Calu3 (cell line): ENCODE measurements around the gene FBLN2. TPM values are rescaled to one million over a fixed set of nuclear protein-coding genes. Genes with fewer than 3 reads are reported as not detected.

Source experiments
- BruUV-seq: library from RNA; stranded (reverse); fragments of 400-500 nt; replicated peaks from 2 replicates; lab custom pipeline; 2021; lab: Mats Ljungman, UMichigan
- CTCF ChIA-PET: fragments of 300-600 bp; sonication (Branson Sonifier 250); formaldehyde crosslinking; loops from one replicate; lab custom pipeline; 2022; ENCODE audit warnings: antibody characterized with exemption; lab: Charles Lee
- DNase-seq: peaks from one replicate; pipeline ENCODE4 v3.0.0; 2022
- H3K27ac Mint-ChIP-seq: one replicate; pipeline ENCODE4 v1.8.0; 2022; ENCODE audit warnings: mixed read lengths; ENCODE audit not compliant: unreplicated experiment
- H3K27me3 Mint-ChIP-seq: one replicate; pipeline ENCODE4 v1.8.0; 2022; ENCODE audit warnings: mixed read lengths; ENCODE audit not compliant: unreplicated experiment
- H3K36me3 Mint-ChIP-seq: one replicate; pipeline ENCODE4 v1.8.0; 2022; ENCODE audit warnings: mild to moderate bottlenecking, moderate library complexity, mixed read lengths; ENCODE audit not compliant: insufficient read depth, unreplicated experiment
- H3K4me1 Mint-ChIP-seq: one replicate; pipeline ENCODE4 v1.8.0; 2022; ENCODE audit warnings: mild to moderate bottlenecking, low read depth, mixed read lengths; ENCODE audit not compliant: unreplicated experiment
- H3K4me3 Mint-ChIP-seq: one replicate; pipeline ENCODE4 v1.8.0; 2022; ENCODE audit warnings: mild to moderate bottlenecking, low read depth, moderate library complexity, mixed read lengths; ENCODE audit not compliant: unreplicated experiment
- H3K9me3 Mint-ChIP-seq: one replicate; pipeline ENCODE4 v1.8.0; 2022; ENCODE audit warnings: low read depth, mixed read lengths; ENCODE audit not compliant: unreplicated experiment
- CTCF ChIP-seq: fragments of 200-600 bp; IDR thresholded peaks from one replicate; pipeline ENCODE4 v1.8.0; 2022; ENCODE audit warnings: antibody characterized with exemption; ENCODE audit not compliant: unreplicated experiment
- intact Hi-C: fragments of 100-400 bp; cut with micrococcal nuclease; formaldehyde crosslinking; loops from one replicate; pipeline ENCODE4 v1.10.0; 2022; ENCODE audit not compliant: unreplicated experiment
- total RNA-seq: library from RNA; stranded (reverse); gene quantifications from 2 replicates; pipeline ENCODE4 v1.2.3, GENCODE V29; 2022

The FBLN2 gene
- total RNA-seq, 1 experiment from 2014 or later, result not detected

GRCh38 chr3:13524979-13525669 lies 23.8 kb upstream of the FBLN2 start:
- no peak for TF ChIP-seq CTCF
- BruUV-seq, result no TSS peak
- intact Hi-C loops, result loop anchor here (2.0 kb wide), 1 partner anchor 14 kb away; no protein-coding TSS in a partner anchor
- CTCF ChIA-PET, result no interaction called here
- Mint-ChIP-seq H3K27me3 (peaks cover 17% of the 10 kb centered on the region), H3K9me3 (no peaks in the 10 kb centered on the region), H3K4me3 (no peak overlapping the region), H3K27ac (no peak overlapping the region), H3K4me1 (no peaks in the 10 kb centered on the region), H3K36me3 (peaks cover 12% of the 10 kb centered on the region)
- no peak for DNase-seq

GRCh38 chr3:13525827-13526625 lies 22.9 kb upstream of the FBLN2 start:
- no peak overlapping the region for H3K27ac Mint-ChIP-seq
- H3K4me1 Mint-ChIP-seq, result no peaks in the 10 kb centered on the region
- intact Hi-C loops, result loop anchor here (2.0 kb wide), 1 partner anchor 13 kb away; no protein-coding TSS in a partner anchor
- no peak overlapping the region for H3K4me3 Mint-ChIP-seq
- no peak for DNase-seq
- CTCF ChIA-PET, result no interaction called here
- peaks cover 12% of the 10 kb centered on the region for H3K36me3 Mint-ChIP-seq
- no peaks in the 10 kb centered on the region for H3K9me3 Mint-ChIP-seq
- no peak for TF ChIP-seq CTCF
- H3K27me3 Mint-ChIP-seq, result peaks cover 19% of the 10 kb centered on the region
- BruUV-seq, result no TSS peak

GRCh38 chr3:13526626-13526949 lies 22.3 kb upstream of the FBLN2 start:
- CTCF ChIA-PET, result no interaction called here
- Mint-ChIP-seq H3K4me3 (no peak overlapping the region), H3K4me1 (no peaks in the 10 kb centered on the region), H3K27ac (no peak overlapping the region), H3K27me3 (peaks cover 19% of the 10 kb centered on the region), H3K9me3 (no peaks in the 10 kb centered on the region), H3K36me3 (peaks cover 12% of the 10 kb centered on the region)
- no peak for DNase-seq
- no TSS peak for BruUV-seq
- no peak for TF ChIP-seq CTCF
- intact Hi-C loops, result no loop called here

GRCh38 chr3:13528217-13528867 lies 20.6 kb upstream of the FBLN2 start:
- BruUV-seq, result no TSS peak
- CTCF ChIA-PET, result no interaction called here
- no peak overlapping the region for H3K4me3 Mint-ChIP-seq
- intact Hi-C loops, result no loop called here
- no peak for DNase-seq
- H3K36me3 Mint-ChIP-seq, result peaks cover 7% of the 10 kb centered on the region
- H3K4me1 Mint-ChIP-seq, result no peaks in the 10 kb centered on the region
- peak; percentile 40 for TF ChIP-seq CTCF
- H3K27ac Mint-ChIP-seq, result no peak overlapping the region
- H3K27me3 Mint-ChIP-seq, result peaks cover 19% of the 10 kb centered on the region
- no peaks in the 10 kb centered on the region for H3K9me3 Mint-ChIP-seq
